ENCODE data around the gene CYS1. TPM values are rescaled to one million over a fixed set of nuclear protein-coding genes. Genes with fewer than 3 reads are reported as not detected.

CYS1 gene
- total and polyA plus RNA-seq, 4 donors: 0.07 to 4.1 (median 1.0) TPM

- no peaks in the 10 kb centered on the region for H3K9me3 ChIP-seq (ENCODE audit: control insufficient read depth in 4 of 4, low read length in 3 of 4)
- no peaks in the 10 kb centered on the region for H3K36me3 ChIP-seq (ENCODE audit: control insufficient read depth in 4 of 4, insufficient read depth in 3 of 4, low read depth in 1 of 4, low read length in 3 of 4)
- no peak for TF ChIP-seq EGR1 (IDR thresholded peaks at IDR 0.05; ENCODE audit: low read depth in 2 of 2)
- no peak for TF ChIP-seq FOXA1 (IDR thresholded peaks at IDR 0.05)
- H3K9ac ChIP-seq (ENCODE audit: low read depth in 1 of 2, low read length in 2 of 2): no peak overlapping the region
- no peak for DNase-seq (ENCODE audit: low spot score)
- 7% methylated on average over 53 of the region's 53 CpGs for WGBS
- H3K27ac ChIP-seq (ENCODE audit: low read depth in 1 of 2, low read length in 2 of 2): peak overlapping the region; percentile 47 to 55
- peaks cover 0 to 7% (median 2%) of the 10 kb centered on the region in 4 donors for H3K4me1 ChIP-seq (ENCODE audit: control insufficient read depth in 4 of 4, insufficient read depth in 4 of 4, low read length in 3 of 4)
- peak overlapping the region in 1 of 3 donors; percentile 62 for H3K4me3 ChIP-seq (ENCODE audit: low read depth in 1 of 3, low read length in 3 of 3)
- H3K27me3 ChIP-seq (ENCODE audit: control insufficient read depth in 4 of 4, insufficient read depth in 4 of 4, low read length in 3 of 4): peaks cover 0 to 8% (median 3%) of the 10 kb centered on the region in 4 donors
Observed at GRCh38 chr2:10079266-10079869, 843 bp downstream of the CYS1 start.

GRCh38 chr2:10078704-10079265 is 1.4 kb downstream of the CYS1 start:
- Histone ChIP-seq H3K27ac (ENCODE audit: low read depth in 1 of 2, low read length in 2 of 2) (peak overlapping the region; percentile 47 to 55), H3K27me3 (ENCODE audit: control insufficient read depth in 4 of 4, insufficient read depth in 4 of 4, low read length in 3 of 4) (peaks cover 0 to 6% (median 3%) of the 10 kb centered on the region in 4 donors), H3K9me3 (ENCODE audit: control insufficient read depth in 4 of 4, low read length in 3 of 4) (no peaks in the 10 kb centered on the region), H3K36me3 (ENCODE audit: control insufficient read depth in 4 of 4, insufficient read depth in 3 of 4, low read depth in 1 of 4, low read length in 3 of 4) (no peaks in the 10 kb centered on the region), H3K4me1 (ENCODE audit: control insufficient read depth in 4 of 4, insufficient read depth in 4 of 4, low read length in 3 of 4) (peaks cover 0 to 7% (median 2%) of the 10 kb centered on the region in 4 donors), H3K9ac (ENCODE audit: low read depth in 1 of 2, low read length in 2 of 2) (no peak overlapping the region), H3K4me3 (ENCODE audit: low read depth in 1 of 3, low read length in 3 of 3) (no peak overlapping the region)
- 57% methylated on average over 12 of the region's 12 CpGs for WGBS
- TF ChIP-seq SP1 (IDR thresholded peaks at IDR 0.05) (no peak), TAF1 (conservative IDR thresholded peaks at IDR 0.05) (no peak), GABPA (IDR thresholded peaks at IDR 0.05 in 1 of 2, conservative IDR thresholded peaks at IDR 0.05 in 1 of 2) (no peak), NR2F2 (IDR thresholded peaks at IDR 0.05) (no peak), HNF4A (conservative IDR thresholded peaks at IDR 0.05) (no peak), HNF4G (IDR thresholded peaks at IDR 0.05) (no peak), FOXA1 (IDR thresholded peaks at IDR 0.05) (no peak), FOXA2 (IDR thresholded peaks at IDR 0.05) (no peak), ATF3 (IDR thresholded peaks at IDR 0.05) (no peak), JUND (IDR thresholded peaks at IDR 0.05) (no peak)
- TF ChIP-seq, protein P1, sequence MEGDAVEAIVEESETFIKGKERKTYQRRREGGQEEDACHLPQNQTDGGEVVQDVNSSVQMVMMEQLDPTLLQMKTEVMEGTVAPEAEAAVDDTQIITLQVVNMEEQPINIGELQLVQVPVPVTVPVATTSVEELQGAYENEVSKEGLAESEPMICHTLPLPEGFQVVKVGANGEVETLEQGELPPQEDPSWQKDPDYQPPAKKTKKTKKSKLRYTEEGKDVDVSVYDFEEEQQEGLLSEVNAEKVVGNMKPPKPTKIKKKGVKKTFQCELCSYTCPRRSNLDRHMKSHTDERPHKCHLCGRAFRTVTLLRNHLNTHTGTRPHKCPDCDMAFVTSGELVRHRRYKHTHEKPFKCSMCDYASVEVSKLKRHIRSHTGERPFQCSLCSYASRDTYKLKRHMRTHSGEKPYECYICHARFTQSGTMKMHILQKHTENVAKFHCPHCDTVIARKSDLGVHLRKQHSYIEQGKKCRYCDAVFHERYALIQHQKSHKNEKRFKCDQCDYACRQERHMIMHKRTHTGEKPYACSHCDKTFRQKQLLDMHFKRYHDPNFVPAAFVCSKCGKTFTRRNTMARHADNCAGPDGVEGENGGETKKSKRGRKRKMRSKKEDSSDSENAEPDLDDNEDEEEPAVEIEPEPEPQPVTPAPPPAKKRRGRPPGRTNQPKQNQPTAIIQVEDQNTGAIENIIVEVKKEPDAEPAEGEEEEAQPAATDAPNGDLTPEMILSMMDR (IDR thresholded peaks at IDR 0.05; ENCODE audit: low read depth, low read length, missing input control): no peak
- TF ChIP-seq, protein P2, sequence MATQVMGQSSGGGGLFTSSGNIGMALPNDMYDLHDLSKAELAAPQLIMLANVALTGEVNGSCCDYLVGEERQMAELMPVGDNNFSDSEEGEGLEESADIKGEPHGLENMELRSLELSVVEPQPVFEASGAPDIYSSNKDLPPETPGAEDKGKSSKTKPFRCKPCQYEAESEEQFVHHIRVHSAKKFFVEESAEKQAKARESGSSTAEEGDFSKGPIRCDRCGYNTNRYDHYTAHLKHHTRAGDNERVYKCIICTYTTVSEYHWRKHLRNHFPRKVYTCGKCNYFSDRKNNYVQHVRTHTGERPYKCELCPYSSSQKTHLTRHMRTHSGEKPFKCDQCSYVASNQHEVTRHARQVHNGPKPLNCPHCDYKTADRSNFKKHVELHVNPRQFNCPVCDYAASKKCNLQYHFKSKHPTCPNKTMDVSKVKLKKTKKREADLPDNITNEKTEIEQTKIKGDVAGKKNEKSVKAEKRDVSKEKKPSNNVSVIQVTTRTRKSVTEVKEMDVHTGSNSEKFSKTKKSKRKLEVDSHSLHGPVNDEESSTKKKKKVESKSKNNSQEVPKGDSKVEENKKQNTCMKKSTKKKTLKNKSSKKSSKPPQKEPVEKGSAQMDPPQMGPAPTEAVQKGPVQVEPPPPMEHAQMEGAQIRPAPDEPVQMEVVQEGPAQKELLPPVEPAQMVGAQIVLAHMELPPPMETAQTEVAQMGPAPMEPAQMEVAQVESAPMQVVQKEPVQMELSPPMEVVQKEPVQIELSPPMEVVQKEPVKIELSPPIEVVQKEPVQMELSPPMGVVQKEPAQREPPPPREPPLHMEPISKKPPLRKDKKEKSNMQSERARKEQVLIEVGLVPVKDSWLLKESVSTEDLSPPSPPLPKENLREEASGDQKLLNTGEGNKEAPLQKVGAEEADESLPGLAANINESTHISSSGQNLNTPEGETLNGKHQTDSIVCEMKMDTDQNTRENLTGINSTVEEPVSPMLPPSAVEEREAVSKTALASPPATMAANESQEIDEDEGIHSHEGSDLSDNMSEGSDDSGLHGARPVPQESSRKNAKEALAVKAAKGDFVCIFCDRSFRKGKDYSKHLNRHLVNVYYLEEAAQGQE (IDR thresholded peaks at IDR 0.05): no peak
- no peak for DNase-seq (ENCODE audit: low spot score)

All from liver (tissue), 9 donors.